Kidney (tissue), 14 donors: ENCODE results near the gene AGBL3. TPM values are rescaled to one million over a fixed set of nuclear protein-coding genes. Genes with fewer than 3 reads are reported as not detected.

Source experiments
- DNase-seq, 5 donors: peaks; one replicate each; pipeline ENCODE4 v3.0.0-alpha.2; 2013 to 2020
- FAIRE-seq: peaks from 2 replicates; lab custom pipeline; 2012; peaks lifted over from hg19 to GRCh38; lab: Jason Lieb, UNC
- H3K27ac ChIP-seq, 2 donors: one replicate each; pipeline ENCODE4 v1.7.0; 2013; ENCODE audit warnings: low read depth in 2 of 2, low read length in 2 of 2, inconsistent platforms in 1 of 2
- H3K27me3 ChIP-seq: one replicate; pipeline ENCODE4 v1.7.1; 2013; ENCODE audit warnings: low read length, inconsistent platforms; ENCODE audit not compliant: control insufficient read depth, insufficient read depth
- H3K36me3 ChIP-seq, 3 donors: one replicate each; pipeline versions ENCODE4 v1.7.0 to v1.7.1; 2013; ENCODE audit warnings: low read length in 3 of 3, control low read depth in 1 of 3, inconsistent platforms in 1 of 3; ENCODE audit not compliant: insufficient read depth in 3 of 3, control insufficient read depth in 2 of 3
- H3K4me1 ChIP-seq, 3 donors: one replicate each; pipeline versions ENCODE4 v1.7.0 to v1.7.1; 2013; ENCODE audit warnings: low read length in 3 of 3, inconsistent platforms in 1 of 3, low read depth in 1 of 3; ENCODE audit not compliant: control insufficient read depth in 2 of 3, insufficient read depth in 2 of 3
- H3K4me3 ChIP-seq, 3 donors: one replicate each; pipeline versions ENCODE4 v1.7.0 to v1.8.1; 2013; ENCODE audit warnings: low read length in 3 of 3, control low read depth in 1 of 3, inconsistent platforms in 1 of 3
- H3K9ac ChIP-seq, 3 donors: one replicate each; pipeline versions ENCODE4 v1.7.0 to v1.7.1; 2013; ENCODE audit warnings: low read length in 3 of 3, control low read depth in 1 of 3, inconsistent platforms in 1 of 3
- H3K9me3 ChIP-seq, 3 donors: one replicate each; pipeline versions ENCODE4 v1.7.0 to v1.7.1; 2013; ENCODE audit warnings: low read length in 3 of 3, control low read depth in 1 of 3, inconsistent platforms in 1 of 3; ENCODE audit not compliant: control insufficient read depth in 2 of 3, insufficient read depth in 1 of 3
- intact Hi-C: fragments of 100-400 bp; cut with DNase I; formaldehyde crosslinking; loops from one replicate; pipeline ENCODE4 v1.11.1; 2022
- polyA plus RNA-seq: library from polyadenylated mRNA; stranded (reverse); fragments of 350-450 nt; fragmentation: Illumina TruSeq; extraction: RNeasy Lipid Tissue Mini Kit (QIAGEN cat#74804); gene quantifications from one replicate; pipeline ENCODE4 v1.2.3, GENCODE V29; 2014; ENCODE audit warnings: low read depth, low replicate concordance; ENCODE audit not compliant: insufficient read depth
- total RNA-seq: library from RNA; stranded (reverse); fragmentation: NEBNext Ultra II Directional; extraction: Animal tissue kit (Norgen Biotek cat#: 25700); gene quantifications from one replicate; pipeline ENCODE4 v1.2.1, GENCODE V29; 2021
- TF ChIP-seq, protein P1 (sequence below): IDR thresholded peaks from 3 replicates; pipeline ENCODE4 v1.5.1; 2012; ENCODE audit warnings: mild to moderate bottlenecking, moderate library complexity, borderline replicate concordance; ENCODE audit not compliant: insufficient read depth; ENCODE audit errors: extremely low read depth
- donor health status: control.
- donor health status: control.
- donor health status: control.
- donor health status: control.
- donor health status: control.
- donor health status: DM: yes; HTN: yes; CAD: no.
- donor health status: Normal renal cell carcinoma (clear cell type).

The AGBL3 gene
- total and polyA plus RNA-seq, 2 donors from 2014 or later, result 2.1 to 7.6 TPM

- Histone ChIP-seq H3K36me3 (peaks cover 0 to 8% (median 5%) of the 10 kb centered on the region in 3 donors), H3K27me3 (no peaks in the 10 kb centered on the region), H3K9me3 (no peaks in the 10 kb centered on the region), H3K4me3 (no peak overlapping the region), H3K27ac (no peak overlapping the region), H3K9ac (no peak overlapping the region), H3K4me1 (peaks cover 0 to 7% (median 0%) of the 10 kb centered on the region in 3 donors)
- intact Hi-C loops, result no loop called here
- FAIRE-seq (no peak), DNase-seq (no peak)
- TF ChIP-seq, protein P1, sequence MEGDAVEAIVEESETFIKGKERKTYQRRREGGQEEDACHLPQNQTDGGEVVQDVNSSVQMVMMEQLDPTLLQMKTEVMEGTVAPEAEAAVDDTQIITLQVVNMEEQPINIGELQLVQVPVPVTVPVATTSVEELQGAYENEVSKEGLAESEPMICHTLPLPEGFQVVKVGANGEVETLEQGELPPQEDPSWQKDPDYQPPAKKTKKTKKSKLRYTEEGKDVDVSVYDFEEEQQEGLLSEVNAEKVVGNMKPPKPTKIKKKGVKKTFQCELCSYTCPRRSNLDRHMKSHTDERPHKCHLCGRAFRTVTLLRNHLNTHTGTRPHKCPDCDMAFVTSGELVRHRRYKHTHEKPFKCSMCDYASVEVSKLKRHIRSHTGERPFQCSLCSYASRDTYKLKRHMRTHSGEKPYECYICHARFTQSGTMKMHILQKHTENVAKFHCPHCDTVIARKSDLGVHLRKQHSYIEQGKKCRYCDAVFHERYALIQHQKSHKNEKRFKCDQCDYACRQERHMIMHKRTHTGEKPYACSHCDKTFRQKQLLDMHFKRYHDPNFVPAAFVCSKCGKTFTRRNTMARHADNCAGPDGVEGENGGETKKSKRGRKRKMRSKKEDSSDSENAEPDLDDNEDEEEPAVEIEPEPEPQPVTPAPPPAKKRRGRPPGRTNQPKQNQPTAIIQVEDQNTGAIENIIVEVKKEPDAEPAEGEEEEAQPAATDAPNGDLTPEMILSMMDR, result no peak
These were observed 38.1 kb upstream of the AGBL3 start for GRCh38 chr7:134948246-134948645.

DNA sequence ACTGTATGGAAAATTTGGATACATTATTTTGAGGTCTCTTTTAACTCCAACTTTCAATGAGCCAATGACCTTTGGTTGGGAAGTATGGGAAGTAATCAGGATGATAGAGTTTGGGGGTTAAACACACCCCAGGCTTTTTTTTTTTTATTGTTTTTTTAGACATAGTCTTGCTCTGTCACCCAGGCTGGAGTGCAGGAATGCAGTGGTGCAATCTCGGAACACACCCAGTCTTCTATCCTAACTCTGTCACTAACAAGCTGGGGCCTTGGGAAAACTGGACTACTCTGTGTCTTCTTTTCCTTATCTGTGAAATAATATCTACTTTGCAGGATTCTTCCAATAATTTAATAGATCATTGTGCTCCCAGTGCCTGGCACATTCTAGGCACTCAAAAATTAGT is 37.6 kb upstream of the AGBL3 start:
- intact Hi-C loops, result no loop called here
- no peak for FAIRE-seq
- DNase-seq, result no peak
- Histone ChIP-seq H3K36me3 (peaks cover 0 to 8% (median 5%) of the 10 kb centered on the region in 3 donors), H3K27me3 (no peaks in the 10 kb centered on the region), H3K4me1 (peaks cover 0 to 7% (median 0%) of the 10 kb centered on the region in 3 donors), H3K9ac (no peak overlapping the region), H3K9me3 (no peaks in the 10 kb centered on the region), H3K27ac (no peak overlapping the region), H3K4me3 (no peak overlapping the region)
- TF ChIP-seq, protein P1, result no peak

GRCh38 chr7:134949171-134949570 is 37.1 kb upstream of the AGBL3 start:
- Histone ChIP-seq H3K27me3 (no peaks in the 10 kb centered on the region), H3K4me1 (peaks cover 0 to 7% (median 0%) of the 10 kb centered on the region in 3 donors), H3K9me3 (no peaks in the 10 kb centered on the region), H3K9ac (no peak overlapping the region), H3K4me3 (no peak overlapping the region), H3K36me3 (peaks cover 0 to 8% (median 5%) of the 10 kb centered on the region in 3 donors), H3K27ac (no peak overlapping the region)
- FAIRE-seq (no peak), DNase-seq (no peak)
- intact Hi-C loops, result no loop called here
- TF ChIP-seq, protein P1, result no peak
